DLD1 (cell line): ENCODE measurements around the gene DUSP1.

Source experiments
- in situ Hi-C: cut with HindIII; loops from 2 replicates; pipeline ENCODE4 v1.10.0; 2017; ENCODE audit warnings: low sequenced_read_pairs

Gene DUSP1

GRCh38 chr5:172727551-172727950, 43.4 kb downstream of the DUSP1 start:
- in situ Hi-C loops: no loop called here

- in situ Hi-C loops: no loop called here
These were observed 44.0 kb downstream of the DUSP1 start for GRCh38 chr5:172726966-172727365.

- in situ Hi-C loops: no loop called here
These were observed 45.2 kb downstream of the DUSP1 start for GRCh38 chr5:172725785-172726184.

DNA sequence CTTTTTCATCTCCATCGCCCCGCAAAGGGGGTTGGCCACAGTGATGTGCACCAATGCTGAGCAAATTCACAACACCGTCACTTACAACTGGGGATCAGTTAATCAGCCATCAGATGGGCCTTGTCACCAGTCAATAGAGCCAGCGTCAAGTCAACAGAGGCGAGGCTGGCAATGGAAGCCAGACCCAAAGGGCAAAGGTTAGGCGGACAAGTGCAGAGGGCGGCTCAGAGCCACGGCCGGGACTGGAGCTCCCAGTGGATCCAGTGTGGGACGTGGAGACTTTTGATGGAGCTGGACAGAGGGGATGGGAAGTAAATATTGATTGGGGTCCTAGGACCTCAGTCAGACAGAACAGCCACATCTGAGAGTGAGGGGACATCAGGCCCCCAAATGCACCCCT, 45.7 kb downstream of the DUSP1 start:
- in situ Hi-C loops: no loop called here

DNA sequence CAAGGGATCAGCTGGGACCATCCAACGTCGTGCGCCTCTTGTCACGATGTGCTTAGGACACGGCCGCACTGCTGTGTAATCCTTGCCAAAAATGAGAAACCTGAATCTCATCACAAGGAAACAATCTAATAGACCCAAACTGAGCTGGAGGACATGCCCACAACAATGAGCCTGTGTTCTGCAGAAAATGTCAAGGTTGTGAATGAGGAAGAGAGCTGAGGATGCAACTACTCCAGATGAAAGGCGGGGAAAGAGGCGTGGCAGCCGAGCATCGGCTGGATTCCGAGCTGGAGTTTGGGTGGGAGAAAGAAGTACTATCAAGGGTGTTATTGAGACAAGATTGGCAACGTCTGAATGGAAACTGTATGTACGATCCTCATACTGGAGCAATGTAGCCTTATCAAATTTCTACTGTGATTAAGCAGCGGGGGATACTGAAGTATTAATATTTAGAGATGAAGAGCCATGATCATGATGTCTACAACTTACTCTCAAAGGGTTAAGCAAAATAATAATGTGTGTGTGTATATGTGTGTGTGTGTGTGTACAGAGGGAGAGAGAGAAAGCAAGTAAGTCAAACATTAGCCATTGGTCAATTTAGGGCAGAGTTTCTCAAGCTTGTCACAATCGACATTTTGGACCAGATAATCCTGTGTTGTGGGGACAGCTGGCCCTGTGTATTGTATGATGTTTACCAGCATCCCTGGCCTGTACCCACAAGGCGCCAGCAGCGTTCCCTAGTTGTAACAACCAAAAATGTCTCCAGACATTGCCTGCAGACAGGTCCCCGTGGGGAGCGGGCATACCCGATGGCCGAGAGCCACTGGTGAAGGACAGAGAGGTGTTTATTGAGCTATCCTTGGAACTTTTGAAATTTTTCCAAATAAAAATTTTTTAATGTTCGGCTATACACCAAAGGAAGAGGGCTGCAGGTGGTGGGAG, 46.5 kb downstream of the DUSP1 start:
- in situ Hi-C loops: loop anchor here (25.0 kb wide), 1 partner anchor 163 kb away; no protein-coding TSS in a partner anchor

DNA sequence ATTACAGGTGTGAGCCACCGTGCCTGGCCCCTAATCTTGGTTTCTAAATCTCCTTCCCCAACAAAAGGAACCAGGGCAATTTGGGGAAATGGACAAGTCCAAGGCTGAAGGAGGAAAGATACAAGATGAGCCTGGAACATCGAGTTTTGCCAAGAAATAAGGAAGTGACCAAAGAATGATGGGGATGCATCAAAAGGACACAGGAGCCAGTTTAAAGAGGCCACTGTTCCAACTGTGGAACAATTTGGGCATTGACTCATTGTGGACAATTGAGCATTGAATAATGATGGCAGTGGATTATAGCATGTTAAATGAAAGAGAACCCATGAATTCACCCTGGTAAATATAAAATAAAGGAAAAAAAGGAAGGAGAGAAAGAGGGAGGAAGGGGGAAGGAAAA, 47.5 kb downstream of the DUSP1 start:
- in situ Hi-C loops: loop anchor here (25.0 kb wide), 1 partner anchor 164 kb away; no protein-coding TSS in a partner anchor

DNA sequence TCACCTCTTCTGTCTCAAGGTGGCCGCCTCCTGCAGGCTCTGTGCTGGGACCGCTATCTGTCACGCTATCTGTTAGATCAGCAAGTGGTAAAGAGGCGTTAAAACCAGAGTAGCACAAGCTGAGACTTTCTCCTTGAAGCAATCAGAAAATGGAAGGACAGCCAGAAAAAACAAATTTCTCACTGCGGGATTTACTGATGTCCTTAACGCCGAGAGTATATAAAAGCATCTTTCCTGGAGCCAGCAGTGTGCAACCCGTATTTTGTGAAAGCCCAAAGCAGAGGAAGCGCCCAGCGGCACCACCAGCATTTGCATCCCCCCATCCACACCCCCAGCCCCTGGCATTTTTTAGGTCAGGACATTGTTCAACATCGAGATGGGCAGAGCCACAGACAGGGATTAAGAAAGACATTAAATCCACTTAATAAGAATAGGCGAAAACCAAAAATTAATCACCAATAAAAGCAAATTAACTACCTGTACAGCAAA, 48.6 kb downstream of the DUSP1 start:
- in situ Hi-C loops: loop anchor here (25.0 kb wide), 1 partner anchor 165 kb away; no protein-coding TSS in a partner anchor

- in situ Hi-C loops: loop anchor here (25.0 kb wide), 1 partner anchor 166 kb away; no protein-coding TSS in a partner anchor
These were observed 49.3 kb downstream of the DUSP1 start for GRCh38 chr5:172721455-172722326.

DNA sequence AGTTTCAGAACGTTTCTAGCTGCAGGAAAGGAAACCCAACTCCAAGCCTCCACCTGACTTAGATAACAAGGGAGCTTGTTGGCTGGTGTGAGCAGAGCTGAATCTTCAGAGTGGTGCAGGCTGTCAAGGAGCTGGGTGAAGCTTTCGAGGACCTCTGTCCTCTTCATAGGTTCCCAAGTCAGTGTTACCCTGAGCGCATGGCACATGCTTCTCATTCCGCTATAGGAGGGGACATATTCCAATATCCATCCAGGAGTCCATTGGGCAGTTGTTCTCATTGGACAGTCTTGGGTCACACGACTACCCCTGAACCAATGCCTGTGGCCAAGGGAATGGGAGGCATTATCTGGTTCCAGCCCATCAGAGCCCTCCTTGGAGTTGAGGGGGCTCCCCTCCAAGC, 50.3 kb downstream of the DUSP1 start:
- in situ Hi-C loops: loop anchor here (25.0 kb wide), 1 partner anchor 167 kb away; no protein-coding TSS in a partner anchor

- in situ Hi-C loops: loop anchor here (25.0 kb wide), 1 partner anchor 168 kb away; no protein-coding TSS in a partner anchor
These were observed 51.8 kb downstream of the DUSP1 start for GRCh38 chr5:172719211-172719610.

- in situ Hi-C loops: loop anchor here (25.0 kb wide), 1 partner anchor 169 kb away; no protein-coding TSS in a partner anchor
These were observed 52.4 kb downstream of the DUSP1 start for GRCh38 chr5:172718527-172719114.
